ENCODE measurements around the gene CACNA1B.

CACNA1B gene

DNA sequence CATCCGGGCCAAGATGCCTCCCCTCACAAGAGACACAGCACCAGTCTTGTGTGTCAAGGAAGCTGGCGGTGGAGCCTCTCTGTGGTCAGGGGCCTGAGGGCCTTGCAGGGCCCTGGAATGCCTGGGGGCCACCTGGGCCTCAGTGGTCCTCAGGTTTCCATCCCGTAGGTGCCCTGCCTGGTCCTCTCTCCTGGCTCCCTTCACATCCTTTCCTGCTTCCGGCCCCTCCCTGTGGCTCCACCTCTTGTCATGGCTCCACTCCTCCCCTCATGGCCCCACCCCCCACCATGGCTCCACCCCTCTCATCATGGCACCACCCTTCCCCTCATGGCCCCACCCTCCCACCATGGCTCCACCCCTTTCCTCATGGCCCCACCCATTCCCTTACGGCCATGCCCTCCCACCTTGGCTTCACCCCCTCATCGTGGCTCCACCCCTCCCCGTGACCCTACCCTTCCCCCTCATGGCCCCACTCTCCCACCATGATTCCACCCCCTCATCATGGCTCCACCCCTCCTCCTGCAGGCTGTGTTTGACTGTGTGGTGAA is 175.8 kb downstream of the CACNA1B start:
- no peak for DNase-seq (ENCODE audit: low read depth)

DNA sequence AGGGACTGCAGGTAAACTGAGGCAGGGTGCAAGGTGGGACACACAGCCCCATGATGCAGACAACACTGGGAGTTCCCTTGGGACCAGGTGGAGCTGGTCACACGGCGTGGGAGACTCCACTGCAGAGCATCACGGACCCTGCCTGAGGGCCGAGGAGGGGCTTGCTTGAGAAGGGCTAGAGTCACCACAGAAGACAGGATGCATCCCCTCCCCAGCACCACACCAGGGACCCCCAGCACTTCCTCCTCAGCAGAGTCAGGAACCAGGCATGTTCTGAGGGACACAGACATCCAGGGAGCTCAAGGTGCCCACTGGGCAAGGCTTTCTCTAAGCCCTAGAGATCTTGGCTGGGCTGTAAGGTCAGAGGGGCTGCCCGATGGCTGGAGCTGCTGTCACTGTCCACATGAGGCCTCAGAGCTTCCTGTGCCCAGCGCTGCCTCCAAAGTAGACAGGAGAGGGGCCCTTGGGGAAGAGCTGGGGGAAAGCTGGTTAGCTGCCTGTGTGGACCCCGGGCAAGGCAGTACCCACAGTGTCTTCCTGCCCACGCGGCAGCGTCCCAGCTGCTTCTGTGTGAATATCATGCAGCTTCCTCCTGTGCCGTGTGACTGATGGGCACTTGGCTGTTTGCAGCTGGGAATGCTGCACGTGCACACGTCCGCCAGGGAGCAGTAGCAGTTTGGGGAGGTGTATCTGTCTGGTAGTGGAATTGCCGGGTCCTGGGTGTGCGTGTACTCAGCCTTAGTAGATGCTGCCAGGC is 176.6 kb downstream of the CACNA1B start:
- DNase-seq (ENCODE audit: low read depth), result no peak

DNA sequence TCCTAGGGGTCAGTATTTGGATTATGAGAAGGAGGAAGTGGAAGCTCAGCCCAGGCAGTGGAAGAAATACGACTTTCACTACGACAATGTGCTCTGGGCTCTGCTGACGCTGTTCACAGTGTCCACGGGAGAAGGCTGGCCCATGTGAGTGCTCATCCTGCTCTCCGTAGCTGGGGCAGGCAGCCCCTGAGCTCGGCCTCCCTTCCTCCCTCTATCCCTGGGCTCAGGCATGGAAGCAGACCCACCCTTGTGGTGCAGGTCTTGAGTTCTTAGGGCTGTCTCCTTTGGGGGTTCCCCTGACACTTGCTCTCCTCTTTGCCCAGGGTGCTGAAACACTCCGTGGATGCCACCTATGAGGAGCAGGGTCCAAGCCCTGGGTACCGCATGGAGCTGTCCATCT is 180.1 kb downstream of the CACNA1B start:
- DNase-seq (ENCODE audit: low read depth), result no peak

DNA sequence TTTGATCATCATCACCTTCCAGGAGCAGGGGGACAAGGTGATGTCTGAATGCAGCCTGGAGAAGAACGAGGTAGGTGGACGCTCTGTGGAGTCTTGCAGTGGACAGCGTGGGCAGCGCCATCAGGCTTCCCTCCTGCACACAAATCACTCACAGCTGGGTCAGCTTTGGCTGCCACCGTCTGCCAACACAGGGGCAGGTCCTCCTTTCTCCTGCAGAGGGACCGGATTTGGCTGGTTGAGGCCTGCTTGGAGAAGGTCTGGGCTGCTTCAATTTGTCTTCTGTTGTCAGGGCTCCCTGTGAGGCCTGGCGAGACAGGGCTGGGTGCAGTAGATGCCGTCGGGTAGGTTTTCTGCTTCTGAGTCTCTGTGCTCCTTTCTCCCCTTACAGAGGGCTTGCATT is 180.6 kb downstream of the CACNA1B start:
- DNase-seq (ENCODE audit: low read depth), result no peak

DNA sequence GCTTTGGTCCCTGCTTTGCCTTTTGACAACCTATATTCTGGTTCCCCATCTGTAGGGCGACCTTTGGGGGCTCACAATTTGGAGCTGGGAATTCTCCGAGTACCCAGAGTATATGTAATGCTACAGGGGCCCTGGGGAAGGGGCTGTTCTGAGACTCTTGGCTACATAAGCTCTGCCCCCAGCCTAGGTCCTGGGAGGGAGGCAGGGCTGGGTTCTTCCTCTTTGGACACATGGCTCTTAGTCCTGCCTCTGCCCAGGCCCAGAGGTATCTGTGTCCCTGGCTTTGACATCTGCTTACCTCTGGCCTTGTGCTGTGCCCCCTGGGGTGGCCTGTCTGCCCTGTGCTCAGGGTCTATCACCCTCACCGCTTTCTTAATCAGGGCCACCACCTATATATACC is 181.6 kb downstream of the CACNA1B start:
- no peak for DNase-seq (ENCODE audit: low read depth)

DNA sequence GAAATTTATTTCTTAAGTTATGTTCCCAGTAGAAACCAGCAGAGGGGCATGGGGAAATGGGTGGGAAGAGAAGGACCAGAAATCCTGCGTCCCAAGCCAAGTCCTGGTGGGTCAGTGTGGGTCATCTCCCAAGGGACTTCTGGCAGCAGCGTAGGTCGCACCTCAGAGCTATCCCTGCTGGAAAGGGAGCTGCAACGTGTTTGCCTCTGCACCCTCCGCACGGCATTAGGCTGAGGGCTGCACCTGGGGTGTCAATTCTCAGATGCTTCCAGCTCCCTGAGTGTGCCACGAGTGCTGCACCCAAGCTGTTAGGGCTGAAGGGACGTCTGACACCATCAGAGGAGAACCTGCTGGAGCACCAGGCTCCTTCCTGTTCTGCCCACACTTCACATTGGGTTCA is 182.8 kb downstream of the CACNA1B start:
- no peak for DNase-seq (ENCODE audit: low read depth)

DNA sequence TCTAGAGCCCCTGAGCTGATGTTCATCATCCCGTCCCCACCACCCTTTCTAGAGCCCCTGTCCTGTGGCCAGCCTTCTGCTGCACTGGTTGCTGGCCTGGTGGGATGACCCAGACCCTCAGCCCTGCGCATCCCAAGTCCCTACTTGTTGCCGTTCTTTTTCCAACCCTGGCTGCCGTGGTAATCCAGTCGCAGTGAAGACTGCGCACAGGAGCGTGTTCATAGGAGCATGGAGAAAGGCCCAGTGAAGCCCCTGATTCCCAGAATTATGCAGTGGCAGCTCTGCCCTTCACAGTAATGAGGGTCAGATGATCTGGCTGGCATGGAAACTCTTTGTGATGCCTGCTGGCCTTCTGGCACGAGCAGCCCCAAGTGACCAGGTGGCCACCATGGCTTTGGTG is 183.3 kb downstream of the CACNA1B start:
- no peak for DNase-seq (ENCODE audit: low read depth)

DNA sequence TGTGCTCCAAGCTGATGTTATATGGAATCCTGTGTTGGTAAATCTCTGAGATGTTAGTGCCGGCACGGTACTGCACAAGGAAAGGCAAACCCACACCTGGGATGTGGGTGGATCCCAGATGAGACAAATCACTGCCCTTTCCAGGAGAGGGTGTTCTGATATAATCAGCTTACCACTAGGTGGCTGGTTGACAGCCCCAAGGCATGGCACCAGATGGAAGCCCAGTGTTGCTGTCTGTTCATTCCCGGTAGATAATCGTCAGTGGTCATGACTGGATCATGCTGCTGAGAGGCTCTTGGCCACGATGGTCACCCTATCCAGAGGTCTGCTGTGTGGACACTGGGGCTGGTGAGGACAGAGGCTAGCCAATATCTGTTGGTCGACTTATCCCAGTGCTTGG is 184.0 kb downstream of the CACNA1B start:
- no peak for DNase-seq (ENCODE audit: low read depth)

DNA sequence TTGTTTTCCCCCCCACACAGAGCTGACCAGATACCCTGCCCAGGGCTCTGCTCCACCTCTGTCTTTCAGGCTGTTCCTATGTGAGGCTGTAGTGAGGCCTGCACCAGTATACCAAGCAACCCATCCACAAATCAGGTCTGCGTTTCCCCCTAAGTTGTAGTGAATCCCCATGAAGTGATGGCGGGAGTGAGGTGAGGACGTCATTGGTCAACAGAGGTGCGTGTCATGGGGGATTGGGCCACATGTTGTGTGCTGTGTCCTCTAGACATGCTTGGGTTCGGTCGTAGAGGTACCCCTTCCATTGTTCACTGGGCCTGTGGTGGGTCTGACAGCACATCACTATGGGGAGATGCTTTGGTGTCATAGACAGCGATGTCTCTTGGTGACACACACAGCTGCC is 184.6 kb downstream of the CACNA1B start:
- no peak for DNase-seq (ENCODE audit: low read depth)

DNA sequence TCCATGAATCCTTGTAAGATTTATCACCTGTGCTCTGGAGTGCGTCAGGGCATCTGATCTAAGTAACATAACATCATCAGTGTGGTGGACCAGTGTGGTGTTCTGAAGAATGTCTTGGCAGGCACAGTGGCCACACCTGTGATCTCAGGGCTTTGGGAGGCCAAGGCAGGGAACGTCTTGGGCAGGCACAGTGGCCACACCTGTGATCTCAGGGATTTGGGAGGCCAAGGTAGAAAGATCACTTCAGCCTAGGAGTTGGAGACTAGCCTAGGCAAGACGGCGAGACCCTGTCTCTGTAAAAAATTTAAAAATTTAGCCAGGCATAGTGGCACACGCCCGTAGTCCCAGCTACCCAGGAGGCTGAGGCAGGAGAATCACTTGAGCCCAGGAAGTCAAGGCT is 185.5 kb downstream of the CACNA1B start:
- no peak for DNase-seq (ENCODE audit: low read depth)

DNA sequence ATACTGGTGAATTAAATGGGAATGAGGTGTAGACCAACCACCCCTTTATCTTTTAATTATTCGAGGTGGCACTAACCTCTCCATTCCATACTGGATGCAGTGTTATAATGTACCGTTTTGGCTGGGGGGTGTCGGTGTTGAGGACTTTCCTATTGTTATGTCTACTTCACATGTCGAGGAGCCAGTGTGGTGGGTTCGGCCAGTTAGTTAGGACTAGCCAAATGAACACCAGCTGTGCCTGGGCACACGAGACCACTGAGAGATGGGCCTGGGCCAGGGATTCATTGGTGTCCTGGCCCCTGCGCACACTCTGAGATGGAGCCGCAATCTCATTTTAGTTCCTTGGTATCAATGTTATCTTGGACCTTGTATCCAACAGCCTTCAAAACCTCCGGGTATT is 186.2 kb downstream of the CACNA1B start:
- DNase-seq (ENCODE audit: low read depth), result no peak

DNA sequence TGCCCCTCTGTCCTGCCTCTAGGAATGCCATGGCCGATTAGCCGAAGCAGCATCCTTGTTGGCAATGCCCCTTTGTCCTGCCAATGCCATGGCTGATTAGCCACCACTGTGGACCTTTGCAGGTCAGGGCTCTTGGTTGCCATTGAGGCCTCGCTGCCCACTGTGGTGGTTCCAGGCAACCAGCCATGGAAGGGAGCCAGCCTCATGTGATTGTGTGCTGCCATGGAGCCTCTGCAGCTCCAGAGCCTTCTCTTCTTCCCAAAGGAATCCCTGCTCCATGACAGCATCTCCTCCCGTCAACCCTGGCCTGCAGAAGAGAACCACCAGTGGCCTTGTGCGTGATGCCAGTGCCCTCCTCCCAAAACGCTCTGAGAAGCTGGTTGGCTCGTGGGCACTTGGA is 187.0 kb downstream of the CACNA1B start:
- no peak for DNase-seq (ENCODE audit: low read depth)

DNA sequence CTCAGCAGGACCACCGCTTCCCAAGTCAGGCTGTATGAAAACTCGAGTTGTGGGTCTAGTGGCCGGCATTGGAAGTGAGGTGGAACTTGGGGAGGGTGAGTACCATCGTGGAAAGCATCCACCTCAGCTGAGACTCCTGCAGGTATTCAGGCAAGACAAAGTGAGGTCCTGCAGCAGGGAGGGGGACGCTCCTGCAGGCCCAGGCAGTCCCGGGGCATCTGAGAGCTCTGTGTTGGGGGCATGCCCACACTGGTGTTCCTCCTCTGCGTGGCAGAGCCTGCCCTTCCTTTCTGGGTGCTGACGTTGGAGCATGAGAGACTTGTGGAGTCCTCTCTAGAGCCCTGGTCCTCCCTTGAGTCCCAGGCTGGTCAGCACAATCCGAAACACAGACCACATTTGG is 187.7 kb downstream of the CACNA1B start:
- DNase-seq (ENCODE audit: low read depth), result no peak

DNA sequence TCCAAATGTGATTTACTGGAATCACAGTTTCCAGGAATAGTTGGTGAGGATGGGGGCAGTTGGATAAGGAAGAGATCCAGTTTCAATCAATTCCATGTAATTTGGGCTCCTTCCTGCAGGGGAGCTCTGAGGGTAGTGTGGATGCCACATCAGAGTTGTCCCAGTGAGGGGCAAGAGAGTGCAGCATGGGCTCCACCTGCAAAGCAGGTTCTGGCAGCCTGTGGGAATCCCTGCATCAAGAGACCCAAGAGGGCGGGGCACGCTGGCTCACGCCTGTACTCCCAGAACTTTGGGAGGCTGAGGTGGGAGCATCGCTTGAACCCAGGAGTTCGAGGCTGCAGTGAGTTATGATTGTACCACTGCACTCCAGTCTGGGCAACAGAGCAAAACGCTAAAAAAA is 188.5 kb downstream of the CACNA1B start:
- no peak for DNase-seq (ENCODE audit: low read depth)

DNA sequence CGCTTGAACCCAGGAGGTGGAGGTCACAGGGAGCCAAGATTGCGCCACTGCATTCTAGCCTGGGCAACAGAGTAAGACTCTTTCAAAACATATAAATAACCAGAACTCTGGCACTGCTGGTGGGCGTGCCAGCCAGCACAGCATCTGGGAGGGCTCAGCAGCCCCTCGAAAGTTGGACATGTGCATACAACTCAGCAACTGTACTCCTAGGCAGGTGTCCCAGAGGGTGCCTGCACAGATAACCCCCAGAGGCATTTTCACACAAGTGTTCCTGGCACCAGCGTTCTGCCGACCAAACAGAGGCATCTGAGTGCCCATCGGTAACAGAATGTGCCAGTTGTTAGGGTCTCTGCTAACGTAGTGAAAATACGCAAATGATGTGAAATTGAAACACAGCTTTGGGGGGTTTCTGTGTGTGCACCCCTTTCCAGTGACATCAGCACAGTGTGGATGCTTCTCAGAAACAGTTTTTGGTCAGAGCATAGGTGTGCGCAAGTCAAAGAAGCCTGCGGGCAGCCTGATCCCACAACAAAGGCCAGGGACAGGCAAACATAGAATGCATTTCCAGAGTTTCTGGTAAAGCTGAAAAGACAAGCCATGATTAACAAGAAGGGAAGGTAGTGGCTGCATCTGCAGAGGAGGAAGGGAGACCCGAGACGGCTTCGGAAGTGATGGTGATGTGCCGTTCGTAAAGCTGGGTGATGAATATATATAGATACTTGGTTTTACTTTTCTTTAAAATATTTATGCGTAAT is 190.2 kb downstream of the CACNA1B start:
- DNase-seq (ENCODE audit: low read depth), result no peak

DNA sequence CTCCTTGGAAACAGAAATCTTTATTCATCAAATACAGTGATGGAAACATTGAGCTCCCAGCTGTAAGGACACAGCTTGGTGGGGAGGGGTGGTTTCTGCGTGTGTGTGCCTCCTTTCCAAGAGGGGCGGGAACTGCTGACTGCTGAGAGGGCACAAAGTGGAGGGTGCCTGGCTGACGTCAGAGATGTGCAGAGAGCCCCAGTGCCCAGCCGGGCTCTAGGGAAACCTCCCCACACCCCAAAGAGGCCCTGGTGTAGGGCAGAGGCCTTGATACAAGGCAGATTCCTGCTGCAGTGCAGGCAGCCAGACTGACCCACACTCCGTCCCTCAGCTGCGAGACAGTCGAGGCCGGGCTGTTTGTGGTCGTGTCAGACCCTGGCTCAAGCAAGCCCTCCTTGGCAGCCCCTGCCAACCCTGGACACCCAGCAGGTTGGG is 191.0 kb downstream of the CACNA1B start:
- DNase-seq (ENCODE audit: low read depth), result no peak

DNA sequence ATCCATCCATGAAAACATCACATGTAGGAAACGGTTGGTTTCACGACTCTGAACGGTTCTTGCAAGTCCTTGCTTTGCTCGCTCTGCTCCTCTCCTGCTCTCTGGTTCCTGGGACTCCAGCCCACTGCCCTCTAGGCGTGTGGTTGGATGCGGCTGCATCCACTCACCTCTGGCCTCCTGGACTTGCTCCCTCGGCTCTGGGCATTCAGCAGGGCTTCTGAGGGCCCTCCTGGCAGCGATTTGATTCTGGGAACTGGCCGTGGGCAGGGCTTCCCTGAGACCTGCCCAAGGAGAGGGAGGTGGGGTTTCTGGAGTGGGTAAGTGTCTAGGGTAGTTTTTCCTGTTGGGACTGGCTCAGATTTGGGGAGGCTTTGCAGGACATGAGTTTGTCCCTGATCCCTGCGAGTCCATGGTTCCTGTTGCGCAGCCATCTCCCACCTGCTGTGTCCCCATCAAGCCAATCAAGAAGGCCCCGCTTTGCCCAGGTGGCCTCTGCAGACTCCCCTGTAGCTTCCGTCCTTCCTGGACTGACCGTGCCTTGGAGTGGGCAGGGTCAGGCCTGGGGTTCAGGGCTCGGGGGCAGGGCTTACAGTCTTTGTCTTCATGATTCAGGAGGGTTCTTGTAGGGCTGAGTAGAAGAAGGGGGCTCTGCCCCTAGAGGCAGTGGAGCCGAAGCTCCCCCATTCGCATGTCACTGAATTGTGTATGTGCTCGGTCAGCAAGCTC is 192.3 kb downstream of the CACNA1B start:
- no peak for DNase-seq (ENCODE audit: low read depth)

DNA sequence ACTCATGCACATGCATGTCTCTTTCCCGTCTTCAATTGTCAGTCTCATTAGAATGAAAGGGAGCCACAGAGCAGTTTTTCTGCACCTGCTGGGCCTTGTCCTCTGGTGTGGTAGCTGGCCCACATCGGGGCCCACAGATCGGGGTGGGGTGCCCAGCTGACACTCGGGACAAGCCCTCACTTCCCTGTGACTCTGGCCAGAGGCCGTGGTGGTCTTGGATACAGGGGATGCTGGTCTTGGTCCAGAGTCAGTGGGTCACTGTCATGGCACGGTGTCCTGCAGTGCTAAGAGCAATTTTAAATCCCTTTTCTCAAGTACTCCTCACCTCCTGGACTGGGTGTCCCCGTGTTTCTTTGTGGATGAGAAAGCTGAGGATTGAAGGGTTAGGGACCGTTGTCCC is 193.2 kb downstream of the CACNA1B start:
- no peak for DNase-seq (ENCODE audit: low read depth)

DNA sequence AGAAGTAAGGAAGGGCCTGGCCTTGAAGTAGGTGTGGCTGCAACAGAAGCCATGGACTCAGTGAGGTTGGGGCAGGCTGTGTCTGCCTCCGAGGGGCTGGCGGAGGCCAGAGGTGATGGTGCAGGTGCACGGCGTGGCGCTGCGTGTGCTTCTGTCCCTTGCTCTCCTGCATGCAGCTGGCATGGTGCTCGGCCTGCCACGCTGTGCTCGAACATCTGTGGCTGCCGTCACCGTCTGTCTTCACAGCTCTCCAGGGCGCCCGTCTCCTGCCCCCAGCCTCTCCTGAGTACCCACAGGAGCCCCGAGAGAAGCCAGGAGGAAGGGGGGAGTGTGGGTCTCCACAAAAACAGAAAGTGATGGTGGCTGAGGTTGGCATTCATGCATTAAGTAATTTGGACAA is 193.7 kb downstream of the CACNA1B start:
- DNase-seq (ENCODE audit: low read depth), result no peak

DNA sequence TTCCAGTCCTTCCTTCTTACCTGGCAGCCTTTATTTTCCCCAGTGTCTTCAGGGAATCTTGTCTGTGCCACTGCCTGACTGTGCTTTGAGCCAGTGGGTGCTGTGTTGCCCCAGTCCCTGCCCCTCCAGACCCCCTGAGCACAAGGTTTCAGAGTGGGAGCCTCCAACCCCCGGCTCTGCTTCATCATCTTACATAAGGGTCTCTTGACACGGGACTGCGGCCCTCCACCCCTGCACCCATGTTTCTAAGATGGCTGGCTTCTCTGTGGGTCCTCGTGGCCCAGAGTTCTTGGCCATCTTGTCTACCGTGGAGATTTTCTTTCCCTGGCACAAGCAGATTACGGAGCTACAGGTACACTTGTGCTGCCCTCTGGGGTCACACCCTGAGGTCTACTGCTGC is 194.1 kb downstream of the CACNA1B start:
- DNase-seq (ENCODE audit: low read depth), result no peak

DNA sequence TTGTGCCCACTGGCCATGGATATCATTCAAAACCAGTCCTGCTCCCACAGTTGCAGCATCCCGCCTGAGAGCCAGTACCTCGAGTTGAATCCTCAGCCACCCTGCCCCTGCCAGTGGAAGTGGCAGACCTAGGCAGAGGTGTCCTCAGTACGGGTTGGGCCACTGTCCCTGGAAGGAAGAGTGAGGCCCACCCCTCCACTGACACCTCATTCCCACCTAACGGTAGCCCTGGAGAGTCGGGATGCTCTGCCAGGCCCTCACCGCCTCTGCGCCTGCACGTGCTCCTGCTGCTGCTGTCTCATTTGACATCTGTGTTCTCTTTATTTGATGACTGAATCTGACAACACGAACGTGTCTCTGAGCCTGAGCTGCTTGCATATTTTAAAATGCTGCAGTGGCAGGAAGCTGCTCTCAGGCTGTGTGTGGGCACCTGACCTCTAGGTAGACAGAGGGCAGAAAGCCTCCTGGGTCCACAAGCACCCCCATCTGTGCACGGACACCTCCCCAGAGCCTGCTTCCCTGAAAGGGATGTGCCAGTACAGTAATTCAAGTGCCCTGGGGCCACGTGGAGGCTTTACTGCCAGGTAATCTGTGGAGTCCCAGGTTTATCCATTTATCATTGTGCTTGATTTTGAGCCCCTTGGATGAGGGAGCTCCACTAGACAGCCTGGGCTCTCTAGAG is 194.7 kb downstream of the CACNA1B start:
- DNase-seq (ENCODE audit: low read depth), result no peak

DNA sequence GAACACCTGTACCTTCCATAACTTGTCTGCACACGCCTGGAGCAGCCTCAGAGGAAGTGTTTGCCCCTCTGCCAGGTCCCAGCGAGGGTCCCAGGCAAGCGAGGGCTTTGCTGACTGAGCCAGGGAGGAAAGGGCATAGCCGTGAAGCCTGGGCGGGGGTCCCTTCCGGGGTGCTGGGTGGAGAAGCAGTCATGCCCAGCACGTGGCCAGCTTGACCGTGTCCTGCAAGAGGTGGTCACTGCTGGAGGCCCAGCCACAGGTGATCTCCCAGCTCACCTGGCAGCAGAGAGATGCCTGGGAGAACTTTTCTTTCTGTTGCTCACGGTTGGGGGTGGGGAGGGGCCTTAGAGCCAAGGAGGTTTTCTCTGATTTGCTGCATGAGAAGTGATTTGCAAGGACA is 195.3 kb downstream of the CACNA1B start:
- DNase-seq (ENCODE audit: low read depth), result no peak

All from stimulated activated CD4-positive, alpha-beta T cell treated with anti-CD3 and anti-CD28 coated beads, Interleukin-2, amount 100 ng/mL, for 4 hours (primary cell).